SKM-1 treated with dmso at 0.1 percent for 144 hours (cell line): ENCODE measurements around the gene EEFSEC.
A peak's percentile ranks its signal among the peaks of the same experiment; 100 is the strongest.

ENCODE experiments used
- DNase-seq: peaks from one replicate; lab custom pipeline; 2025; ENCODE audit not compliant: unreplicated experiment; lab: John Stamatoyannopoulos, UW

EEFSEC gene

GRCh38 chr3:128408012-128408692 lies 254.9 kb downstream of the EEFSEC start:
- DNase-seq = no peak

- DNase-seq = no peak
These were observed 255.7 kb downstream of the EEFSEC start for GRCh38 chr3:128408693-128409623.

- DNase-seq = no peak
These were observed 256.6 kb downstream of the EEFSEC start for GRCh38 chr3:128409624-128410581.

- DNase-seq = no peak
These were observed 257.6 kb downstream of the EEFSEC start for GRCh38 chr3:128410669-128411573.

GRCh38 chr3:128411574-128412064 lies 258.3 kb downstream of the EEFSEC start:
- no peak for DNase-seq

GRCh38 chr3:128412180-128413002 lies 259.1 kb downstream of the EEFSEC start:
- DNase-seq = no peak

- no peak for DNase-seq
These were observed 259.7 kb downstream of the EEFSEC start for GRCh38 chr3:128413003-128413370.

GRCh38 chr3:128413413-128414205 lies 260.3 kb downstream of the EEFSEC start:
- no peak for DNase-seq

- no peak for DNase-seq
These were observed 262.0 kb downstream of the EEFSEC start for GRCh38 chr3:128415200-128415772.

- no peak for DNase-seq
These were observed 262.7 kb downstream of the EEFSEC start for GRCh38 chr3:128415773-128416577.

GRCh38 chr3:128416578-128417211 lies 263.4 kb downstream of the EEFSEC start:
- peak; percentile 61 for DNase-seq

GRCh38 chr3:128418900-128419299 lies 265.6 kb downstream of the EEFSEC start:
- DNase-seq = no peak

- DNase-seq = no peak
These were observed 266.0 kb downstream of the EEFSEC start for GRCh38 chr3:128419311-128419710.

GRCh38 chr3:128420289-128420688 lies 267.0 kb downstream of the EEFSEC start:
- no peak for DNase-seq

- DNase-seq = no peak
These were observed 267.6 kb downstream of the EEFSEC start for GRCh38 chr3:128420720-128421438.

- no peak for DNase-seq
These were observed 268.2 kb downstream of the EEFSEC start for GRCh38 chr3:128421439-128421836.
